Adipocyte (in vitro differentiated cells): Measurements from ENCODE around the gene CTDNEP1.

ENCODE experiments used
- DNase-seq: peaks from one replicate; pipeline ENCODE4 v3.0.0-alpha.2; 2015; ENCODE audit warnings: low read depth
- H3K27me3 ChIP-seq: replicated peaks from 2 replicates; pipeline ENCODE4 v1.7.0; 2013; ENCODE audit warnings: mild to moderate bottlenecking, low read length, moderate library complexity; ENCODE audit not compliant: control insufficient read depth, insufficient read depth
- H3K36me3 ChIP-seq: 2 replicates; pipeline ENCODE4 v1.7.0; 2013; ENCODE audit warnings: low read length, mild to moderate bottlenecking, moderate library complexity; ENCODE audit not compliant: control insufficient read depth, insufficient read depth, severe bottlenecking
- H3K4me1 ChIP-seq: 2 replicates; pipeline ENCODE4 v1.7.0; 2013; ENCODE audit warnings: mild to moderate bottlenecking, low read length, moderate library complexity; ENCODE audit not compliant: control insufficient read depth, insufficient read depth
- H3K4me3 ChIP-seq: 2 replicates; pipeline ENCODE4 v1.7.0; 2013; ENCODE audit warnings: mild to moderate bottlenecking, low read length, moderate library complexity
- H3K9ac ChIP-seq: 2 replicates; pipeline ENCODE4 v1.7.0; 2013; ENCODE audit warnings: mild to moderate bottlenecking, low read length, moderate library complexity
- H3K9me3 ChIP-seq: 2 replicates; pipeline ENCODE4 v1.7.0; 2013; ENCODE audit warnings: mild to moderate bottlenecking, low read length, moderate library complexity; ENCODE audit not compliant: control insufficient read depth

Gene CTDNEP1

GRCh38 chr17:7289256-7290032 is 37.9 kb upstream of the CTDNEP1 start:
- no peak overlapping the region for H3K4me3 ChIP-seq
- no peak overlapping the region for H3K9ac ChIP-seq
- H3K4me1 ChIP-seq = peaks cover 24% of the 10 kb centered on the region
- no peaks in the 10 kb centered on the region for H3K9me3 ChIP-seq
- peaks cover 26% of the 10 kb centered on the region for H3K36me3 ChIP-seq
- no peak for DNase-seq
- peaks cover 38% of the 10 kb centered on the region for H3K27me3 ChIP-seq

DNA sequence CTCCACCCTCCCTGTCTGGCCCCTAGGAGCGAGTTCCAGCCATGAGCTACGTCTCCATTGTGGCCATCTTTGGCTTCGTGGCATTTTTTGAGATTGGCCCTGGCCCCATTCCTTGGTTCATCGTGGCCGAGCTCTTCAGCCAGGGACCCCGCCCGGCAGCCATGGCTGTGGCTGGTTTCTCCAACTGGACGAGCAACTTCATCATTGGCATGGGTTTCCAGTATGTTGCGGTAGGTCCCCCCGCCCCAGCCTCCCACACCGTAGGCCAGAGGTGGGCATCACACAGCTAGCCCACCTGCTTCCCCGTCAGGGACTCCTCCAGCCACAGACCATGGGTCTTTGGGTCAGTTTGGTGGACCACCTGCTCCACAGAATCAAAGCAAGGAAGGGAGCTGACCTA is 34.1 kb upstream of the CTDNEP1 start:
- Histone ChIP-seq H3K9me3 (no peaks in the 10 kb centered on the region), H3K27me3 (peaks cover 33% of the 10 kb centered on the region), H3K4me3 (no peak overlapping the region), H3K4me1 (peaks cover 15% of the 10 kb centered on the region), H3K36me3 (peaks cover 34% of the 10 kb centered on the region), H3K9ac (no peak overlapping the region)
- DNase-seq = no peak

DNA sequence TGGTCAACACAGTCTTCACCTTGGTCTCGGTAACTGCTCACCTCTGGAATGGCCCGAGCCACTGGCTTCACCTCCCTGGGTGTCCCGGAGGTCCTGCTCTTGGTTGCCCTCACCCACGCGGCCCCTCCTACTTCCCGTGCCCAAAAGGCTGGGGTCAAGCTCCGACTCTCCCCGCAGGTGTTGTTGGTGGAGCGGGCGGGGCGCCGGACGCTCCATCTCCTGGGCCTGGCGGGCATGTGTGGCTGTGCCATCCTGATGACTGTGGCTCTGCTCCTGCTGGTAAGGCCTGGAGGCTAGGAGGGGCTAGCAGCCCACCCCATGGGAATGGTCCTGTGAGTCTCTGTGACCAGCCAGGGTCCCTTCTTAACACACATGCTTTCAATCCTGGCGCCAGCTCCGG is 33.4 kb upstream of the CTDNEP1 start:
- Histone ChIP-seq H3K9me3 (no peaks in the 10 kb centered on the region), H3K4me3 (no peak overlapping the region), H3K9ac (no peak overlapping the region), H3K27me3 (peaks cover 31% of the 10 kb centered on the region), H3K4me1 (peaks cover 18% of the 10 kb centered on the region), H3K36me3 (peaks cover 34% of the 10 kb centered on the region)
- no peak for DNase-seq

DNA sequence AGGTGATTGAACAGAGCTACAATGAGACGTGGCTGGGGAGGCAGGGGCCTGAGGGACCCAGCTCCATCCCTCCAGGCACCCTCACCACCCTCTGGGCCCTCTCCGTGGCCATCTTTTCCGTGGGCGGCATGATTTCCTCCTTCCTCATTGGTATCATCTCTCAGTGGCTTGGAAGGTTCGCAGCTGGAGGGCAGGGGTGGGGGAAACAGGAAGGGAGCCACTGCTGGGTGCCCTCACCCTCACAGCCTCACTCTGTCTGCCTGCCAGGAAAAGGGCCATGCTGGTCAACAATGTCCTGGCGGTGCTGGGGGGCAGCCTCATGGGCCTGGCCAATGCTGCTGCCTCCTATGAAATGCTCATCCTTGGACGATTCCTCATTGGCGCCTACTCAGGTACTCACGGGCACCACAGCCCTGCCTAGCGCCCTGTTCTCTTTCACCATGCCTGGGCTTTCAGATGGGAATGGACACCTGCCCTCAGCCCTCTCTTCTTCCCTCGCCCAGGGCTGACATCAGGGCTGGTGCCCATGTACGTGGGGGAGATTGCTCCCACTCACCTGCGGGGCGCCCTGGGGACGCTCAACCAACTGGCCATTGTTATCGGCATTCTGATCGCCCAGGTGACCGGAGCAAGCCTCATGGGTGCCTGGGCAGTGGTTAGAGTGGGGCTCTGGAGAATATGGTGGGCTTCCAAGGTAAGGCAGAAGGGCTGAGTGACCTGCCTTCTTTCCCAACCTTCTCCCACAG is 32.1 kb upstream of the CTDNEP1 start:
- peaks cover 18% of the 10 kb centered on the region for H3K4me1 ChIP-seq
- no peak for DNase-seq
- H3K27me3 ChIP-seq = peaks cover 31% of the 10 kb centered on the region
- no peak overlapping the region for H3K9ac ChIP-seq
- no peaks in the 10 kb centered on the region for H3K9me3 ChIP-seq
- H3K36me3 ChIP-seq = peaks cover 34% of the 10 kb centered on the region
- peak overlapping the region; percentile 79 for H3K4me3 ChIP-seq

GRCh38 chr17:7282752-7283321 is 31.3 kb upstream of the CTDNEP1 start:
- Histone ChIP-seq H3K4me1 (peaks cover 18% of the 10 kb centered on the region), H3K4me3 (peak overlapping the region; percentile 79), H3K9ac (peak overlapping the region; percentile 81), H3K36me3 (peaks cover 32% of the 10 kb centered on the region), H3K9me3 (no peaks in the 10 kb centered on the region), H3K27me3 (peaks cover 24% of the 10 kb centered on the region)
- DNase-seq = no peak

- no peaks in the 10 kb centered on the region for H3K9me3 ChIP-seq
Observed at GRCh38 chr17:7281953-7282751, 30.6 kb upstream of the CTDNEP1 start.

DNA sequence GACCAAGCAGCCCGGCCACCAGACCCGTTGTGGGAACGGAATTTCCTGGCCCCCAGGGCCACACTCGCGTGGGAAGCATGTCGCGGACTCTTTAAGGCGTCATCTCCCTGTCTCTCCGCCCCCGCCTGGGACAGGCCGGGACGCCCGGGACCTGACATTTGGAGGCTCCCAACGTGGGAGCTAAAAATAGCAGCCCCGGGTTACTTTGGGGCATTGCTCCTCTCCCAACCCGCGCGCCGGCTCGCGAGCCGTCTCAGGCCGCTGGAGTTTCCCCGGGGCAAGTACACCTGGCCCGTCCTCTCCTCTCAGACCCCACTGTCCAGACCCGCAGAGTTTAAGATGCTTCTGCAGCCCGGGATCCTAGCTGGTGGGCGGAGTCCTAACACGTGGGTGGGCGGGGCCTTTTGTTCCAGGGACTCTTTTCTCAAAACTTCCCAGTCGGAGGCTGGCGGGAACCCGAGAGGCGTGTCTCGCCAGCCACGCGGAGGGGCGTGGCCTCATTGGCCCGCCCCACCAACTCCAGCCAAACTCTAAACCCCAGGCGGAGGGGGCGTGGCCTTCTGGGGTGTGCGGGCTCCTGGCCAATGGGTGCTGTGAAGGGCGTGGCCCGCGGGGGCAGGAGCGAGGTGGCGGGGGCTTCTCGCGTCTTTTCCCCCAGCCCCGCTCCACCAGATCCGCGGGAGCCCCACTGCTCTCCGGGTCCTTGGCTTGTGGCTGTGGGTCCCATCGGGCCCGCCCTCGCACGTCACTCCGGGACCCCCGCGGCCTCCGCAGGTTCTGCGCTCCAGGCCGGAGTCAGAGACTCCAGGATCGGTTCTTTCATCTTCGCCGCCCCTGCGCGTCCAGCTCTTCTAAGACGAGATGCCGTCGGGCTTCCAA is 29.8 kb upstream of the CTDNEP1 start, which contains the start of gene SLC2A4:
Gene SLC2A4, plus strand, starts transcription at position 645 of the 879 bp plus-strand sequence. Its CDS starts 217 bp downstream, at position 862.
- H3K9me3 ChIP-seq = no peaks in the 10 kb centered on the region
- peak; percentile 98 for DNase-seq
- H3K36me3 ChIP-seq = peaks cover 24% of the 10 kb centered on the region
- peak within 1 kb of the TSS; percentile 81 for H3K9ac ChIP-seq
- H3K4me1 ChIP-seq = peaks cover 18% of the 10 kb centered on the region
- peaks cover 18% of the 10 kb centered on the region for H3K27me3 ChIP-seq
- peak within 1 kb of the TSS; percentile 79 for H3K4me3 ChIP-seq

More at GRCh38 chr17:7281953-7282751, 30.6 kb upstream of the CTDNEP1 start:
- Histone ChIP-seq H3K36me3 (peaks cover 26% of the 10 kb centered on the region), H3K4me3 (peak overlapping the region; percentile 79), H3K27me3 (peaks cover 22% of the 10 kb centered on the region), H3K4me1 (peaks cover 18% of the 10 kb centered on the region), H3K9ac (peak overlapping the region; percentile 81)
- DNase-seq = no peak

DNA sequence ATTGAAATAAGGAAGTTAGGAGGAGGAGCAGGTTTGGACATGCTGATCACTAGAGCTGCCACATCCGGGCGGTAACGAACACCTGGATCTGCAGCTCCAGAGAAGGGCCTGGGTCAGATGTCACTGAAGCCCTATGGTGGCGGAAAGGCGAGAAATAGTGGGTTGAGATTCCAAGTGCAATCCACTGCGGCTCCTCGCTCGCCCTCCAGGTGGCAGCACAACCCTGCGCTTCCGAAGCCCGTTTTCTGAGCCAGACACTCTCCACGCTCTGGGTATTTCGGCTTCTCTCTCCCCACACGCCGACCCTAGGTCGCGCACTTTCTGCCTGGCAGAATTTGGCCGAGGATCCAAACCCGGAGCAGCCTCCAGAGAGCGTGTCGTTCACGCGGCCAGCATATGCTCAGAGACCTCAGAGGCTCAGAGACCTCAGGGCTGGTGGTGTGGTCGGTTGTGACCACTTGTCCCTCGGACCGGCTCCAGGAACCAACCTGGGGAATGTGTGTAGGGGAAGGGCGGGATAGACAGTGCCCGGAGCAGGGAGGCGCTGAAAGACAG is 29.1 kb upstream of the CTDNEP1 start:
- peak; percentile 92 for DNase-seq
- Histone ChIP-seq H3K27me3 (peaks cover 18% of the 10 kb centered on the region), H3K4me1 (peaks cover 18% of the 10 kb centered on the region), H3K9me3 (no peaks in the 10 kb centered on the region), H3K36me3 (peaks cover 17% of the 10 kb centered on the region), H3K4me3 (peak overlapping the region; percentile 79), H3K9ac (peak overlapping the region; percentile 71)

DNA sequence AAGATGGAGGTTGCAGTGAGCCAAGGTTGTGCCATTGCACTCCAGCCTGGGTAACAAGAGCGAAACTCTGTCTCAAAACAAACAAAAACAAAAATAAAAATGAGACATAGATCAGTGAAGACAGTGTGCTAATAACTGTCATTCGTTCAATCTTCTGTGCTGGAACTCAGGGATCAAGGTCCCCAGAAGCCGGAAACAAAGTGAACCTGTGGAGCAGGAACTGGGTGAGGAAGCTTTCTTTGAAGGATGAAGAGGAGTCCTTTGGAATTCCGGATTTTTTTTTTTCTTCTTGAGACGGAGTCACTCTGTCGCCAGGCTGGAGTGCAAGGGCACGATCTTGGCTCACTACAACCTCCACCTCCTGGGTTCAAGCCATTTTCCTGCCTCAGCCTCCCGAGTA is 27.9 kb upstream of the CTDNEP1 start:
- peaks cover 18% of the 10 kb centered on the region for H3K4me1 ChIP-seq
- no peak overlapping the region for H3K9ac ChIP-seq
- peaks cover 8% of the 10 kb centered on the region for H3K36me3 ChIP-seq
- no peak overlapping the region for H3K4me3 ChIP-seq
- DNase-seq = no peak
- H3K9me3 ChIP-seq = no peaks in the 10 kb centered on the region
- peaks cover 13% of the 10 kb centered on the region for H3K27me3 ChIP-seq

- Histone ChIP-seq H3K4me1 (peaks cover 34% of the 10 kb centered on the region), H3K36me3 (no peaks in the 10 kb centered on the region), H3K9ac (no peak overlapping the region), H3K9me3 (no peaks in the 10 kb centered on the region), H3K27me3 (no peaks in the 10 kb centered on the region), H3K4me3 (no peak overlapping the region)
- DNase-seq = peak; percentile 37
Observed at GRCh38 chr17:7266784-7267183, 15.2 kb upstream of the CTDNEP1 start.
